ENCODE measurements around the gene RBPMS2. TPM values are rescaled to one million over a fixed set of nuclear protein-coding genes. Genes with fewer than 3 reads are reported as not detected.

The RBPMS2 gene
- total and polyA plus RNA-seq, 9 donors: 1.1 to 23.8 (median 10.4) TPM

- Histone ChIP-seq H3K36me3 (no peaks in the 10 kb centered on the region), H3K27me3 (no peaks in the 10 kb centered on the region), H3K27ac (no peak overlapping the region), H3K4me3 (no peak overlapping the region), H3K4me1 (ENCODE audit: insufficient read depth) (no peaks in the 10 kb centered on the region), H3K9me3 (no peaks in the 10 kb centered on the region)
- intact Hi-C loops (cut with DNase I): no loop called here
- 92 to 97% (median 94%) methylated on average over 8 of the region's 8 CpGs for WGBS, 3 donors
- DNase-seq: no peak
- TF ChIP-seq CTCF (IDR thresholded peaks at IDR 0.05): no peak
- TF ChIP-seq EP300 (IDR thresholded peaks at IDR 0.05): no peak
- TF ChIP-seq POLR2A (IDR thresholded peaks at IDR 0.05): no peak
Observed at GRCh38 chr15:64763021-64763420, 12.4 kb downstream of the RBPMS2 start.

- DNase-seq: no peak
- intact Hi-C loops (cut with DNase I): no loop called here
Observed at GRCh38 chr15:64762546-64762945, 12.8 kb downstream of the RBPMS2 start.

GRCh38 chr15:64761156-64761555 is 14.2 kb downstream of the RBPMS2 start:
- WGBS, 3 donors: 61 to 70% (median 65%) methylated on average over 11 of the region's 11 CpGs
- Histone ChIP-seq H3K27me3 (no peaks in the 10 kb centered on the region), H3K4me1 (ENCODE audit: insufficient read depth) (no peaks in the 10 kb centered on the region), H3K4me3 (no peak overlapping the region), H3K36me3 (no peaks in the 10 kb centered on the region), H3K9me3 (no peaks in the 10 kb centered on the region), H3K27ac (no peak overlapping the region)
- intact Hi-C loops (cut with DNase I): no loop called here
- no peak for DNase-seq
- TF ChIP-seq POLR2A (IDR thresholded peaks at IDR 0.05): no peak
- TF ChIP-seq CTCF (IDR thresholded peaks at IDR 0.05): no peak
- TF ChIP-seq EP300 (IDR thresholded peaks at IDR 0.05): no peak

More at GRCh38 chr15:64762546-64762945, 12.8 kb downstream of the RBPMS2 start:
- WGBS, 3 donors: 94 to 95% (median 95%) methylated on average over 8 of the region's 8 CpGs
- TF ChIP-seq EP300 (IDR thresholded peaks at IDR 0.05): no peak
- no peak overlapping the region for H3K27ac ChIP-seq
- no peak overlapping the region for H3K4me3 ChIP-seq
- H3K27me3 ChIP-seq: no peaks in the 10 kb centered on the region
- H3K9me3 ChIP-seq: no peaks in the 10 kb centered on the region
- no peaks in the 10 kb centered on the region for H3K36me3 ChIP-seq
- H3K4me1 ChIP-seq (ENCODE audit: insufficient read depth): no peaks in the 10 kb centered on the region

GRCh38 chr15:64760056-64760455 is 15.3 kb downstream of the RBPMS2 start:
- no peak overlapping the region for H3K27ac ChIP-seq
- H3K4me3 ChIP-seq: no peak overlapping the region
- H3K36me3 ChIP-seq: no peaks in the 10 kb centered on the region
- H3K27me3 ChIP-seq: no peaks in the 10 kb centered on the region
- TF ChIP-seq POLR2A (IDR thresholded peaks at IDR 0.05): no peak
- TF ChIP-seq CTCF (IDR thresholded peaks at IDR 0.05): no peak
- no peak for TF ChIP-seq EP300 (IDR thresholded peaks at IDR 0.05)
- intact Hi-C loops (cut with DNase I): no loop called here
- no peaks in the 10 kb centered on the region for H3K4me1 ChIP-seq (ENCODE audit: insufficient read depth)
- no peaks in the 10 kb centered on the region for H3K9me3 ChIP-seq
- WGBS, 3 donors: 80 to 90% (median 89%) methylated on average over 8 of the region's 8 CpGs
- no peak for DNase-seq

GRCh38 chr15:64755427-64755940 is 19.9 kb downstream of the RBPMS2 start:
- 91 to 94% (median 93%) methylated on average over 10 of the region's 10 CpGs for WGBS, 3 donors
- Histone ChIP-seq H3K27me3 (no peaks in the 10 kb centered on the region), H3K9me3 (no peaks in the 10 kb centered on the region), H3K36me3 (no peaks in the 10 kb centered on the region), H3K27ac (no peak overlapping the region), H3K4me1 (ENCODE audit: insufficient read depth) (no peaks in the 10 kb centered on the region), H3K4me3 (no peak overlapping the region)
- TF ChIP-seq EP300 (IDR thresholded peaks at IDR 0.05) (no peak), POLR2A (IDR thresholded peaks at IDR 0.05) (no peak), CTCF (IDR thresholded peaks at IDR 0.05) (no peak)
- DNase-seq: no peak
- intact Hi-C loops (cut with DNase I): no loop called here
